ENCODE results near the gene GARRE1.
A peak's percentile ranks its signal among the peaks of the same experiment; 100 is the strongest.

GRCh38 chr19:34241513-34242337 is 12.6 kb upstream of the GARRE1 start:
- peak; percentile 56 for TF ChIP-seq CTCF (conservative IDR thresholded peaks at IDR 0.05; ENCODE audit: low read depth, low read length)
- TF ChIP-seq EZH2 (IDR thresholded peaks at IDR 0.05; ENCODE audit: low read length, unreplicated experiment) = no peak
